T follicular helper cell (primary cell): ENCODE data around the gene IFT57.

Experiments
- DNase-seq: peaks from one replicate; pipeline ENCODE4 v3.0.0-alpha.2; 2020; ENCODE audit warnings: low read depth

The IFT57 gene

DNA sequence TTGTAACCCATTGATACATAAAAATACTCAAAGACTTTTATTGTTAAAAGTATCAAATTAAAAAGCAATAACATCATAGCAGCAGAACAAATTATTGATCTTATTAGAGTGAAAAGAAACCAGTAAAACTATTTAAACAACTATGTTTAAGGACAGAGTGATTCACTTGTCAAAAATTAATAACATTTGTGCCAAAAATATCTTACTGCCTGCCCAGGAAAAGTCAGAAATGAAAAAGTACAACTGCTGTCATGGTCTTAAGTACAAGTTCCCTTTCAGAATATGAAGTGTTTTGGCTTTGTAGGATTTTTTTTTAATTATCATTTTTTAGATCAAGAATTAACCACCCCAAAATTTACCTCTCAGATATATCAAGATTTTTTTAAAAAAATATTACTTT, 3.4 kb downstream of the IFT57 start:
- DNase-seq, result no peak

DNA sequence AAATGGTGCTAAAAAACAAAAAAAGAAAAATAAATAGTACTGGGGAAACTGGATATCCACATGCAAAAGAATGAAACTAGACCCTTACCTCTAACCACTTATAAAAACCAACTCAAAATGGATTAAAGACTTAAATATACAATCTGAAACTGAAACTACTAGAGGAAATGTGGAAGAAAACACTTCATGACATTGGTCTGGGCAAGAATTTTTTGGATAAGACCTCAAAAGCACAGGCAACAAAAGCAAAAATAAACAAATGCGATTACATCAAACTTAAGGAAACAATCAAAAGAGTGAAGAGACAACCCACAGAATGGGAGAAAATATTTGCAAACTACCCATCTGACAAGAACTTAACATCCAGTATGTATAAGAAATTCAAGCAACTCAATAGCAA, 6.4 kb downstream of the IFT57 start:
- no peak for DNase-seq

DNA sequence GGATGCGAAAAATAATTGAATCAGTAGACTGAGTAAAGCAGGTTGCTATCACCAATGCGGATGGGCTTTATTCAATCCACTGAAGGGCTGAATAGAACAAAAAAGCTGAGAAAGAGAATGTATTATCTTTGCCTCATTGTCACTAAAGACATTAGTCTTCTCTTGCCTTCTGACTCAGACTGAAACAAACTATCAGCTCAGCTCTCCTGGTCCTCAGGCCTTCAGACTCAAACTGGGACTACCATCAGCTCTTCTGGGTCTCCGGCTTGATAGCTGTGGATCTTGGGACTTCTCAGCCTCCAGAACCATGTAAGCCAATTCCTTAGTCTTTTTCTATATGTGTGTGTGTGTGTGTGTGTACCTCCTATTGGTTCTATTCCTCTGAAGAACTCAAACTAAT, 12.6 kb downstream of the IFT57 start:
- no peak for DNase-seq

DNA sequence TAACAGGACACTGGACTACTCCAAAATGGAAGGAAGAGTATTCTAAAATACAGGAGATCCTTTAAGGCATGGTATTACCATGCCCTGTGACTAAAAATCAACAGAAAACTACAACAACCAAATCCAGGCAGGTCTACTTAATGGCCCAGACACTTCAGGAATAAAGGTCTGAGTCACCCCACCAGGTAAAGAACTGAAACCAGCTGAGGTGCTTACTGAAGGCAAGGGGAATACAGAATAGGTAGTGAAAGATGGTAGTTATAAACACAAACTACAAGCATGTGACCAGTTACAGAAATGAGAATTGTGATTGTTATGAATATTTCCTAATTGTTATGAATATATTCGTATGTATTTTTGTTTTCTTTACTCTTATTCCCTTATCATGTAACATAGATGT, 13.4 kb downstream of the IFT57 start:
- no peak for DNase-seq

DNA sequence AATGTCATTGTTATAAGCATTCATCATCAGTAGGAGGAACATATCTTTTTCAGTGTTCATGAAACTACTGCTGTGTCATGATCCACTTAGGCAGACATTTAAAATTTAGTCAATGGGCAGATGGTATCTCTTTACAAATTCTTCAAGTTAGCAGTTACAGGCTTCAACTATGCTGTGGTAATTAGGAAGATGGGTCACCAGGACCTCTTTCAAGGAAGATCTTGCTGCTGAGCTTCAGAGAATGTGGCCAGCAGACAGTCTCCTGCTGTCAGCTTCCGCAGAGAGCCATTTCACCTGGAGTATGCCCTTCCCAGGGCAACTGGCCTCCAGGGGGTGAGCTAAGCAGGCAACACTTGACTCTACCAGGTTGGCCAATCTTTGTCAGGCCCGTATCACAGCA, 19.4 kb downstream of the IFT57 start:
- DNase-seq, result no peak

DNA sequence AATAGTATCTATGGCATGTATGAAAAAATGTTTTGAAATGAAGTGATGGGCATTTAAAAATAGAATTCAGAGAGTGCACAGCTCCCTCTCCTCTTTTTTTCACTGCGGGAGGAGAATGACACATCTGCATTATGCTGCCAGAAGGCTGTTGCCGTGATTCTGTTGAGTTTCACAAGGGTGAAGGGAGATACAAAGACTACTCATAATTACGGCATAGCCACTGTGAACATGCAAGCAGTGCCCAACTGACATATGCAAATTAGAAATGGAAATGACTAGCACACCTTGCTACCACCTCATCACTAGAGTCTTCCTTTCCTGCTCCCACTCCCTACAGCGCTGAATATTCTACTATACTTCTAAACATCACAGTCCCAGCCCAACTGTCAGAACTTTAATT, 20.1 kb downstream of the IFT57 start:
- DNase-seq, result no peak

DNA sequence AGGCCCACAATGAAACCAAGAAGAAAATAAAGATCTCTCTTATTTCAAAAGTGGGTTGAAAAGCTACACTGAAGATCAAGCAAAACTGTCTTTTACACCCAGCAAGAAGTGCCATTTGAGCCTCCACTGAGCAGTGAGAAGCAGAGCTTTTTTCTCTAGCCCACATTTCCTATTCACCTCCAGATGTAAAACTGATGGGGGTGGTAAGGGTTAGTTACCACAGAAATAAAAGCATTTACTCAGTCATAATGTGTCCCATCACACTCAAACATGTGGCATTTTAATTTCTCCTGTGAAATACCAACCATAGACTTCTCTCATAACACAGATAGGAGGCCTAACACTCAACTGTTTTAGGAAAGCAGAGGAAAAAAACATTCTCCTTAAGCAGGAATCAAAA, 21.0 kb downstream of the IFT57 start:
- no peak for DNase-seq

DNA sequence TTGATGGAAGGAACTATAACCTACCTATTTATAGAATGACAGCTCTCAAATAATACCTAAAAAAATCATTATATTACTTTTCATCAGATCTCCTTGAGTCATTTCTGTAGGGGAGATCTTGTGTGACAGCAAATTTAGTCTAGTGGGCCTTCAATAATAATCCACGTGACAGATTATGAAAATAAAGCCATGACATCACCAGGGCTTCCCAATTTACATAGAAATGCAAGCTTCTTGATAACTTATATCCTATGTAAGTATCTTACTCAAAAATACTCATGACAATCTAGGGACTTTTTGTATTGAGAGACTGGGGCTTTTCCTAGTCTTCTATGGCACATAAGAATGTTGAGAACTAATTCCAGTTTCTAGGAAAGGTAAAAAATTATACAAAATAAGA, 21.6 kb downstream of the IFT57 start:
- no peak for DNase-seq

DNA sequence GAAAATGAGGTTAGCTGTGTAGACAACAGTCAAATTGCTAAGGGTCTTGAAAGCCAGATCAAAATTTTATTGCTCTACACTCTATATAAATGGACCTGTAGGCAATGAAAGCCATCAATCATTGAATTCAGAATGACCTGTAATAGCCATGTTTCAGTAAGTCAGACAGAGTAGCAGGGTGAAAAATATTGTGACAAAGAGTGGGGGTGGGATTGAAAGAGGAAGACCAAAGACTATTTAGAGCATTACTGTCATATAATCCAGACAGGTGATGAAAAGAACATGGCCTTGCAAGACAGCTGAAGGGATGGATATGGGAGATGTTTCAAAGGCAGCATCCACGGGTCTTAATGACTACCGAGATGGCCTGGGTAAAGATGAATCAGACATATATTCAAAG, 22.2 kb downstream of the IFT57 start:
- no peak for DNase-seq

DNA sequence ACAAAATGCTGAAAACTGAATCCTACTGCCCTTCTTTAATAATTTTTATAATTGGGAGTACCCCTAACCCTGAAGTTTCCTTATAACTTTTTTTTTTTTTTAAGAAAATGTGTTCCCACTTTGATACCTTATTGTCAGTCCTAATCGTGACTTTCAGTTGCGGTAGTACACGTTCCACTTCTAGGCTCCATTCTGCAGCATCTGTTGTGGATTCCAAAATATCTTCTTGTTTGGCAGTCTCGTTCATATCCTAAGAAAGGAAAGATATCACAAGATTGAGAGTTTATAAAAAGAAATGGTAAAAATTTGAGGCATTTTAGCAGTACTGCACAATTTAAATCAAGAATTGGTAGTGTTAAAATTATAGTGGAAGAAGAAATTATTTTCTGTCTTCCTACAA, 30.8 kb downstream of the IFT57 start:
- DNase-seq, result no peak

DNA sequence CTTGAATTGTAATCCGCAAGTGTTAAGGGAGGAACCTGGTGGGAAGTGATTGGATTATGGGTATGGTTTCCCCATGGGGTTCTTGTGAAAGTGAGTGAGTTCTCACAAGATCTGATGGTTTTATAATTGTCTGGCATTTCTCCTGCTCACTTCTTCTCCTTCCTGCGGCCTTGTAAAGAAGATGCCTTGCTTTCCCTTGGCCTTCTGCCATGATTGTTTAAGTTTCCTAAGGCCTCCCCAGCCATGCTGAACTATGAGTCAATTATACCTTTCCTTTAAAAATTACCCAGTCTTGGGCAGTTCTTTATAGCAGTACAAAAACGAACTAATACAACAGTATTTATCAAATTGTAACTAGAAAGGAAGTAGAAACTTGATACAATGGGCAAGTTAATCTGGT, 31.9 kb downstream of the IFT57 start:
- no peak for DNase-seq

DNA sequence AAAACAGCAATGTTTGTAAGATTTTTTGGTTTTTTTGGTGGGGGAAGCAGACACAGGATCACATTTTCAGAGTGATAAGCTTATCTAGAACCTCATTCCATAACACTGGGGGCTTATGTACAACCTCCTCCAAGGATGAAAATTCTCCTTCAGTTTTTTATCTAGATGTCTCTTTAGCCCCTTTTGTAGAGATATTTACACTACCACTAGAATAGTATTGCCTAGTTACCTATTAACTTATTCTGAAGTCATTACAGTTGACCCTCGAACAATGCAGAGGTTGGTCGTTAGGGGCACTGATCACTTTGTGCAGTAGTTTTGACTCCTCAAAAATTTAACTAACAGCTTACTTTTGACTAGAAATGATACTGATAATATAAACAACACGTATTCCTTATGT, 32.8 kb downstream of the IFT57 start:
- DNase-seq, result no peak

DNA sequence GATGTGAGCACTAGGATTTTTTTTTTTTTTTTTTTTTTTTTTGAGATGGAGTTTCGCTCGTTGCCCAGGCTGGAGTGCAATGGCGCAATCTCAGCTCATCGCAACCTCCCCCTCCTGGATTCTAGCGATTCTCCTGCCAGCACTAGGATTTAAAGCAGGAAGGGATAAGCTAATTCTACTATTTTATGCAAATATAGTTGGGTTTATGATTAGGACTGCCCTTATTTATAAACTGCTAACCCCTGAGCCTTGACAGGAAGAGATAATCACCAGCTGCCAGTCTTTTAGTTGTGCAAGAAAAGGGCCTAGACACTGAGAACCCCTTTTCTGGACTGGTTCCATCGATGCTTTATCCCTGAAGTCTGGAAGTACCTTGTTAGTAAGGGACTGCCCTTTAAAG, 36.7 kb downstream of the IFT57 start:
- DNase-seq, result no peak

DNA sequence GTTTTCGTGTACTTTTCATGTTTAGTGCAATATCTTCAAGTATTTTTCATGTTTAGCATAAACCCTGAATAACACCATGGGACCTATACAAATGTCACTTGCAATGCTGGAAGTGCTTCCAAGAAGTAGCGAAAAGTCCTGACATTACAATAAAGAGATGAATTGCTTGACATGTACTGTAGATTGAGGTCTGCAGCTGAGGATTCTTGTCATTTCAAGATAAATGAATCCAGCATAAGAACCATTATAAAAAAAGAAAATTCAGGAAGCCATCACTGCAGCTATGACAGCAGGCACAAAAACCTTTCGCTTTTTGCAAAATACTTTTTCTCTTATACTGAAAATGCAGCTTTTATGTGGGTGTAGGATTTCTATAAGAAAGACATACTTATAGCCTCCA, 37.4 kb downstream of the IFT57 start:
- no peak for DNase-seq

DNA sequence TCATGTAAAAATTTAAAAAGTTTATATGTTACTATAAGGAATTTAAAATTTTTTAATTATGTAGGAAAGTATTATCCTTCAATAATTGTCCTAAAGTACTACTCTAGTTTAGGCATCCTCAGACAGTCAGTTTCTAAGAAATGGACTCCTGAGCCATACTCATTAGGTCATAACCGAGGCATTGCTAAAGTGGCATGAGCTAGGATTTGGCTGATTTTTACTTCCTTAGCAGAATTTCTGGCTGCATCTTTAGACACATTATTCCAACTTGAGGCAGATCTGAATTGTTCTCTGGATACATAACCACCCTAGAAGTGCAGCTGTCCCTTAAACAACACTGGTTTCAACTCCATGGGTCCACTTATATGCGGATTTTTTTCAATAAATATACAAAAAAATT, 38.3 kb downstream of the IFT57 start:
- no peak for DNase-seq

DNA sequence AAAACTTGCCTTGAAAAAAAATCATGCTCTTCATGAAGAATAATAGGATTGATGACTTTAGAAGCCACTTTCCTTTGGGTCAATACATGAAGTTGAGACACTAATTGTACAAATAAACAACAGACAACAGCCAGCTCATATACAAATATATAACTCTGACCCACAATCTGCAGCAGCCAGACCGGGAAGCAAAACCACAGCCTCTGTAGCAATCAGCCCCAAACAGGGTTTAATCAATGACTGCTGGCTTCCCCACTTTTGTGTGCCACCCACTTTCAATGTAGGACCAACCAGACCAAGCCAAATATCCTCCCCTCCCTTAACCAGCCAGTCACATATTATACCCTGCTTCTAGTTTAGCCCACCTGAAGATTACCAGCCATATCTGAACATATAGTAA, 39.0 kb downstream of the IFT57 start:
- DNase-seq, result no peak

DNA sequence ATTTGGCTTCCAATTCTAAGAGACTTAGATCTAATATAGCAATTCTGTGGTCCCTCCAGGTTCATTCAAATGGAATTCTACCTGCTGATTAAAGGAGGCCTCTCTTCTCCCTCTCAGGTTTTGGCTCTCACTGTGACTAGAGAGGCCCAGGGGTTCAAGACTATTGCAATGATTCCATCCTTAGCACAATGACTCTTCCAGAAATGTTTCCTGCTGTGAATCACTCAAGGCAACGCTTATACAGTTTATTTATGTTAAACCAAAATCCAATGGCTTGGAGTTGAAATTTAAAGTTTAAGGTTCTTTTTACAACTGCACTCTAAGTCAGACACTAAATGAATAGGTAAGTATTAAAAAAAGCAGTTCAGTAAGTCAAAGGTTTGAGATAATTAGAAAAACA, 39.9 kb downstream of the IFT57 start:
- DNase-seq, result no peak

DNA sequence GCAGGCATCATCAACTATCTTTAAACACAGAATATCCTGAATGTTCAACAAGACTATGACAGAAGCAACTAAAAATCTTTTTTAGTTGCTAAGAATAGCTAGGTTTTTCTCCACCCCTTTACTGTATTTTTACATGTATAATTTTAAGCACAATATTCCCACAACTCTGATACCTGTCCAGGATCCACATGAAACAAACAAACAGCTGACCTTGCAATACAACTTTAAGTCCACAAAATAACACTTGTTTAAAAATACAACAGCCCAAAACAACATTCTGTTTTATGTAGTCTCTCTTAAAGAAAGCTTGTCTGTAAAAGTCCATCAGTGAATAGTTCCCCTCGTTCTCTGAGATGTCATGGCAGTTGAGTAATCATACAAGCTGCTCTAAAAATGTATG, 41.1 kb downstream of the IFT57 start:
- DNase-seq, result no peak

DNA sequence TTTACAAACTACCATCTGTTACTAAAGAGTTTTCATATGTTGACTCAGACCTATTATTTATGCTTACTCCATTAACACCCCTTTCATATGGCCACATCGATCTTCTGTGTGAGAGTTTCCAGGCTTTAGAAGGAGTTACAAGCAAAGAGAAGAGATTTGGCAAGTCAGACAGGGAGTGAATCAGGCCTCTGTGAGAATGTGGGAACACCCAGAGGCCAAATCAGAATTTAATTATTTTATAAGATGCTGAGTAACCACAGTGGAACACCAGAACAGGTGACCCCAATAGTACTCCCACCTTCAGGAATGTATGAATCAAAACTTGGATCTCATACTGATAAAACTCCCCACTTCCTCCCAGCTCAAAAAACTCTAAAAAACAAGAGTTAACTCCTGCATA, 42.0 kb downstream of the IFT57 start:
- no peak for DNase-seq

DNA sequence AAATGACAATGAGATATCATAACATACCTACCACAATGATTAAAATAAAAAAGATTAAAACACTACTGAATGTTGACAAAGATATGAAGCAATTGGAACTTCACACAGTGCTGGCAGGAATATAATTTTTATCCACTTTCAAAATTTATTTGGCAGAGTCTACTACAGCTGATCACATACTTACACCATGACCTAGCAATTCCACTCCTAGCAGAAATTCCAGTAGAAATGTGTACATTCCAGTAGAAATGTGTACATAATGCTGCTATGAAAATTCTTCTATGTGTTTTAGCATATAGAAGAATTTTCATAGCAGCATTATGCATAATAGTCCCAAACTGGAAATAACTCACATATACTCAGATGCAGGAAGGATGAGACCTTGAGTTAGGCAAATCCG, 43.5 kb downstream of the IFT57 start:
- DNase-seq, result no peak

DNA sequence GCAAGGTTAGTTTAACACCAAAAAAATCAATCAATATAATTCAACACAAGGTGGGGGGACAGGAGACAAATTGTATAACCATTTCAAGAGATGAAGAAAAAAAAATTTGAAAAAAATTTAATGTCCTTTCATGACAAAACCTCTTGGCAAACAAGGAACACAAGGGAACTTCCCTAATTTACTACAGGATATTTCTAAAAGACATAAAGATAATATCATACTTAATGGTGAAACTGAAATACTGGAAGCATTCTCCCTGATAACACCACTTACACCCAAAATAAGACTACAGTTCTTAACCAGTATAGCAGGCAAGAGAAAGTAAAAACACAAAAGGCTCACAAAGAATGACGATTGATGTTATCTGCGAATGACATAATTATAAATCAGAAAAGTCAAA, 44.7 kb downstream of the IFT57 start:
- DNase-seq, result no peak

DNA sequence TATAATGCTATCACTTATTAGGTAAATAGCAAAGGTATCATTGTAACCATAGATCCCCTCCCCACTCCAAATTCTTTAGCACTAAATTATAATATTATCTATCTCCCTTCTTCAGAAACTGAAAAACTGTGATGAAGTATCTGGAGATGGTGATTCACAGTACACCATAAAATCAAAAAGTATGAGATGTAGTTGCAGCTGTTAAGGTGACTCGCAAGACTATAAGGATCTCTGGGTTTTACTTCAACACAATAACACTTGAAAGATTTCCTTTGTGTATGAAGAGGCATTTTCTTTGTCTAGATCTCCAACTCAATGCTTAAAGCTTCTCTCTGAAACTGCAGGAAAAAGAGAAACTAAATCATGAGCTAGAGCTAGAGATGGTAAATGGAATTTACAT, 46.9 kb downstream of the IFT57 start:
- DNase-seq, result no peak

DNA sequence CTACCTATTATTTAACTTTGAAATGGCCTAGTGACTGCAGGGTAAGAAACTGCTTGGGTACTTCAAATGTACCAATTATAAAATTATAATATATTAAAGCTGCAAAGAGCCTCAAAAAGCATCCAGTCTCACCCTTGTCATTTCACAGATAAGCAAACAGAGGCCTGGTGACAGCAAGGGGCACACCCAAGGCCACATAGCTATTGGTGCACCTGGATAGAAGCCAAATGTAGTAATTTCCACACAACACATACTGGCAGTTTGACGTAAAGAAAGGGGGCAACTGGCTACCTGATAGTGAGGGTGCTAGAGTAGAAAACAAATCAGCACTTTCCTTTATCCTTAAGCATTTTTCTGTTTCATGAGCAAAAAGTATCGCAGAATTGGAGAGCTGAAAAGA, 51.1 kb downstream of the IFT57 start:
- DNase-seq, result no peak

DNA sequence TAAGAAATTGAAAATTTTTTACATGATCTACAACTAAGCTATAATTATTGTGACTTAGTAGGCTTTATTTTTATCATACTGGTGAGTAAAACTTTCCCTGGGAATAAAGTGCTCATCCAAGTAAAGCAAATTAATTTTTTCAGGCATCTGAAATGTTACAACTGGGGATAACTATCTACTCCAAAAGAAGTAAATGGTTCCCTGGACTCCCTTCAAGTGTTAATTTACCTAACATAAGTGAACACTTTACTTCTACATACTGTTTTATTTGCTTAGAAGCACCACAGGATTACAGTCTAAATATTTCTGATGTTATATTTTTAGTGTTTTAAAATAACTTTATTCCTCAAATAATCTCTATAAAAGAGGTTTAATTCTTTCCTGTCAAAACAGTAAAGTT, 57.8 kb downstream of the IFT57 start:
- no peak for DNase-seq

DNA sequence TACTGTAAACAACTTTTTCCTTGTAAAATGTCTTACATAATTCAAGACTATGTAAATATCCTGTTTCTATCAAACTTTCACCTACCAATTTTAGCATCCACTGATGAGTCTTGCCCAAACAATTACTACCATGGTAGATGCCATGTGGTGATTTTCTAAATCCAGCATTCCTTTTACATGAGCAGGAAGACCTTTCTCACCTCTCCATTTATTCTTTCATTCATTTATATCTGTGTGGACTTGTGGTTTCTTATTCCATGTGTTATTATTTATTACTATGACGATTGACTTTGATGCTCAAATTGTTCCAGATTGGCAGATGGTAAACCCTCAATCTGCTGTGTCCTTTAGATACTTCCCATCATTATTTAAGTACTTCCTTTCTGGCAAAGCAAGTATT, 62.4 kb downstream of the IFT57 start:
- no peak for DNase-seq
